DOHH2 (cell line): Measurements from ENCODE around the gene MBD4.
"Not testable (repeated sequence)": the region's sequence is repeated elsewhere in the genome, so short reads cannot be mapped to it uniquely, and the experiment has no call there.

ENCODE experiments used
- H3F3A ChIP-seq: fragments of 200-600 bp; sonication (generic), shearing (Covaris generic); 2 replicates; pipeline ENCODE4 v1.6.0; 2016; ENCODE audit warnings: antibody characterized with exemption, mild to moderate bottlenecking; ENCODE audit not compliant: control insufficient read depth, insufficient read depth
- H3K27ac ChIP-seq: fragments of 200-600 bp; sonication (generic); 2 replicates; pipeline ENCODE4 v1.5.1; 2014; ENCODE audit warnings: low read depth, mild to moderate bottlenecking, low read length, moderate library complexity
- H3K27me3 ChIP-seq: fragments of 200-600 bp; sonication (generic); 2 replicates; pipeline ENCODE4 v1.6.1; 2014; ENCODE audit warnings: mild to moderate bottlenecking, low read length, mixed read lengths; ENCODE audit not compliant: control insufficient read depth
- H3K36me3 ChIP-seq: fragments of 200-600 bp; sonication (generic); 2 replicates; pipeline ENCODE4 v1.6.1; 2014; ENCODE audit warnings: mild to moderate bottlenecking, low read length, moderate library complexity, mixed read lengths; ENCODE audit not compliant: control insufficient read depth
- H3K4me1 ChIP-seq: fragments of 200-600 bp; sonication (generic); 2 replicates; pipeline ENCODE4 v1.6.1; 2014; ENCODE audit warnings: mild to moderate bottlenecking, low read length, mixed read lengths; ENCODE audit not compliant: control insufficient read depth
- H3K4me2 ChIP-seq: fragments of 200-600 bp; sonication (generic); 2 replicates; pipeline ENCODE4 v1.6.0; 2014; ENCODE audit warnings: mild to moderate bottlenecking, low read length, moderate library complexity
- H3K4me3 ChIP-seq: fragments of 200-600 bp; sonication (generic); 2 replicates; pipeline ENCODE4 v1.5.1; 2014; ENCODE audit warnings: mild to moderate bottlenecking, low read length, mixed read lengths
- H3K79me2 ChIP-seq: fragments of 200-600 bp; sonication (generic); 2 replicates; pipeline ENCODE4 v1.6.1; 2014; ENCODE audit warnings: mild to moderate bottlenecking, low read length, mixed read lengths; ENCODE audit not compliant: control insufficient read depth
- H3K9me2 ChIP-seq: fragments of 200-600 bp; sonication (generic); replicated peaks from 2 replicates; pipeline ENCODE4 v1.6.1; 2014; ENCODE audit warnings: mild to moderate bottlenecking, low read length, mixed read lengths; ENCODE audit not compliant: control insufficient read depth
- H3K9me3 ChIP-seq: fragments of 200-600 bp; sonication (generic); 2 replicates; pipeline ENCODE4 v1.6.1; 2014; ENCODE audit warnings: antibody characterized with exemption, low read length, mixed read lengths; ENCODE audit not compliant: control insufficient read depth, insufficient read depth
- H4K20me1 ChIP-seq: fragments of 200-600 bp; sonication (generic); 2 replicates; pipeline ENCODE4 v1.6.0; 2014; ENCODE audit warnings: low read depth, mild to moderate bottlenecking, antibody characterized with exemption, low read length, moderate library complexity; ENCODE audit not compliant: control insufficient read depth, insufficient read depth
- CTCF ChIP-seq: fragments of 200-600 bp; sonication (generic); IDR thresholded peaks from one replicate; pipeline ENCODE4 v1.5.1; 2014; ENCODE audit warnings: antibody characterized with exemption, mild to moderate bottlenecking, low read depth, low read length; ENCODE audit not compliant: poor library complexity, severe bottlenecking
- EZH2phosphoT487 ChIP-seq: fragments of 200-600 bp; sonication (generic); IDR thresholded peaks from 2 replicates; pipeline ENCODE4 v1.6.1; 2017; ENCODE audit warnings: borderline replicate concordance, mild to moderate bottlenecking, antibody characterized with exemption, low read length, moderate library complexity, mixed read lengths

MBD4 gene

DNA sequence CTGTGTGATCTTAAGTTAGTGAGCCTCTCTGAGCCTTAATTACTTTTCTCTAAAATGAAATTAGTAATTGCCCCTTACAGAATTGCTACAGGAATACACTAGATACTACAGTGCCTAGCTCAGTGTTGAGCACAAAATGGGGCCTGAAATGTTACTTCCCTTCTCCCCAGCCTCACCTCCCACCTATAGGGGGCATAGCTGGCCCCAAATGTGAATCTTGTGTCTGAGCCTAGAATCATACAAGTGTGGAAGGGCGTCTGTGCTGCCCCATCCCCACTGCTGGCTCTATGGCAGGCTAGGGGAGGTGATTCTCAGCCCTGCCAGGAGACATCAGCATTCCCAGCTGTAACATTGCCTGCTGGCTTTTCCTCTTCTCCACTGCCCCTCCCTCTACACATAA lies 43.0 kb upstream of the MBD4 start:
- H3K4me2 ChIP-seq: no peak overlapping the region
- no peaks in the 10 kb centered on the region for H3K79me2 ChIP-seq
- no peaks in the 10 kb centered on the region for H3K4me1 ChIP-seq
- peaks cover 14% of the 10 kb centered on the region for H3K36me3 ChIP-seq
- TF ChIP-seq EZH2phosphoT487: no peak
- TF ChIP-seq CTCF: peak; percentile 62
- no peaks in the 10 kb centered on the region for H4K20me1 ChIP-seq
- no peaks in the 10 kb centered on the region for H3K9me3 ChIP-seq
- no peaks in the 10 kb centered on the region for H3K27me3 ChIP-seq
- no peaks in the 10 kb centered on the region for H3K9me2 ChIP-seq
- H3F3A ChIP-seq: no peaks in the 10 kb centered on the region
- no peak overlapping the region for H3K27ac ChIP-seq
- no peak overlapping the region for H3K4me3 ChIP-seq

GRCh38 chr3:129481766-129482332 lies 42.1 kb upstream of the MBD4 start:
- Histone ChIP-seq H3K4me2 (no peak overlapping the region), H3K27ac (no peak overlapping the region), H4K20me1 (no peaks in the 10 kb centered on the region), H3K36me3 (peaks cover 19% of the 10 kb centered on the region), H3K4me1 (no peaks in the 10 kb centered on the region), H3K79me2 (no peaks in the 10 kb centered on the region), H3F3A (no peaks in the 10 kb centered on the region), H3K27me3 (no peaks in the 10 kb centered on the region), H3K9me3 (no peaks in the 10 kb centered on the region), H3K9me2 (no peaks in the 10 kb centered on the region), H3K4me3 (no peak overlapping the region)
- no peak for TF ChIP-seq CTCF
- TF ChIP-seq EZH2phosphoT487: no peak

GRCh38 chr3:129481225-129481765 lies 41.5 kb upstream of the MBD4 start:
- H3K27ac ChIP-seq, H3K4me3 ChIP-seq, H3K9me3 ChIP-seq, H3K9me2 ChIP-seq, H4K20me1 ChIP-seq, H3K27me3 ChIP-seq, H3K4me1 ChIP-seq, H3K4me2 ChIP-seq, H3F3A ChIP-seq, H3K79me2 ChIP-seq: not testable (repeated sequence)
- H3K36me3 ChIP-seq: peaks cover 23% of the 10 kb centered on the region

GRCh38 chr3:129476586-129476985 lies 36.8 kb upstream of the MBD4 start:
- no peak for TF ChIP-seq EZH2phosphoT487
- no peak for TF ChIP-seq CTCF
- no peak overlapping the region for H3K4me3 ChIP-seq
- no peaks in the 10 kb centered on the region for H3K79me2 ChIP-seq
- H3F3A ChIP-seq: no peaks in the 10 kb centered on the region
- H3K9me3 ChIP-seq: no peaks in the 10 kb centered on the region
- H3K4me2 ChIP-seq: no peak overlapping the region
- H3K27ac ChIP-seq: no peak overlapping the region
- no peaks in the 10 kb centered on the region for H4K20me1 ChIP-seq
- H3K9me2 ChIP-seq: no peaks in the 10 kb centered on the region
- peaks cover 13% of the 10 kb centered on the region for H3K4me1 ChIP-seq
- no peaks in the 10 kb centered on the region for H3K27me3 ChIP-seq
- H3K36me3 ChIP-seq: peaks cover 25% of the 10 kb centered on the region
